Smooth muscle cell of the brain vasculature (primary cell): ENCODE data around the gene CAST.
"Not testable (repeated sequence)": the region's sequence is repeated elsewhere in the genome, so short reads cannot be mapped to it uniquely, and the experiment has no call there.

ENCODE experiments used
- DNase-seq: peaks from one replicate; pipeline ENCODE4 v3.0.0-alpha.2; 2012; ENCODE audit warnings: low read depth, low spot score

Gene CAST

GRCh38 chr5:96778409-96778808 is 116.2 kb downstream of the CAST start:
- DNase-seq: no peak

- DNase-seq: no peak
These were observed 118.5 kb downstream of the CAST start for GRCh38 chr5:96780626-96781025.

- DNase-seq: no peak
These were observed 119.1 kb downstream of the CAST start for GRCh38 chr5:96781031-96781971.

GRCh38 chr5:96783326-96783725 is 121.2 kb downstream of the CAST start:
- no peak for DNase-seq

- no peak for DNase-seq
These were observed 123.3 kb downstream of the CAST start for GRCh38 chr5:96785326-96786109.

- DNase-seq: no peak
These were observed 126.1 kb downstream of the CAST start for GRCh38 chr5:96788112-96788749.

- no peak for DNase-seq
These were observed 127.7 kb downstream of the CAST start for GRCh38 chr5:96789794-96790330.

- DNase-seq: no peak
These were observed 128.9 kb downstream of the CAST start for GRCh38 chr5:96790961-96791504.

- DNase-seq: no peak
These were observed 132.6 kb downstream of the CAST start for GRCh38 chr5:96794757-96795156.

GRCh38 chr5:96795626-96796025 is 133.4 kb downstream of the CAST start:
- DNase-seq: no peak

GRCh38 chr5:96796434-96796833 is 134.3 kb downstream of the CAST start:
- DNase-seq: no peak

- DNase-seq: not testable (repeated sequence)
These were observed 139.5 kb downstream of the CAST start for GRCh38 chr5:96801718-96802117.

GRCh38 chr5:96807075-96807654 is 145.0 kb downstream of the CAST start:
- DNase-seq: no peak

- no peak for DNase-seq
These were observed 146.3 kb downstream of the CAST start for GRCh38 chr5:96808541-96808828.

GRCh38 chr5:96808868-96809558 is 146.8 kb downstream of the CAST start:
- DNase-seq: no peak

GRCh38 chr5:96809921-96810320 is 147.7 kb downstream of the CAST start:
- DNase-seq: no peak

GRCh38 chr5:96812851-96813250 is 150.7 kb downstream of the CAST start:
- no peak for DNase-seq

- no peak for DNase-seq
These were observed 151.9 kb downstream of the CAST start for GRCh38 chr5:96814041-96814440.

GRCh38 chr5:96816411-96816939 is 154.3 kb downstream of the CAST start:
- no peak for DNase-seq

- no peak for DNase-seq
These were observed 154.8 kb downstream of the CAST start for GRCh38 chr5:96816991-96817390.

- DNase-seq: no peak
These were observed 155.3 kb downstream of the CAST start for GRCh38 chr5:96817506-96817905.
